ENCODE data around the gene CRABP1.

DNA sequence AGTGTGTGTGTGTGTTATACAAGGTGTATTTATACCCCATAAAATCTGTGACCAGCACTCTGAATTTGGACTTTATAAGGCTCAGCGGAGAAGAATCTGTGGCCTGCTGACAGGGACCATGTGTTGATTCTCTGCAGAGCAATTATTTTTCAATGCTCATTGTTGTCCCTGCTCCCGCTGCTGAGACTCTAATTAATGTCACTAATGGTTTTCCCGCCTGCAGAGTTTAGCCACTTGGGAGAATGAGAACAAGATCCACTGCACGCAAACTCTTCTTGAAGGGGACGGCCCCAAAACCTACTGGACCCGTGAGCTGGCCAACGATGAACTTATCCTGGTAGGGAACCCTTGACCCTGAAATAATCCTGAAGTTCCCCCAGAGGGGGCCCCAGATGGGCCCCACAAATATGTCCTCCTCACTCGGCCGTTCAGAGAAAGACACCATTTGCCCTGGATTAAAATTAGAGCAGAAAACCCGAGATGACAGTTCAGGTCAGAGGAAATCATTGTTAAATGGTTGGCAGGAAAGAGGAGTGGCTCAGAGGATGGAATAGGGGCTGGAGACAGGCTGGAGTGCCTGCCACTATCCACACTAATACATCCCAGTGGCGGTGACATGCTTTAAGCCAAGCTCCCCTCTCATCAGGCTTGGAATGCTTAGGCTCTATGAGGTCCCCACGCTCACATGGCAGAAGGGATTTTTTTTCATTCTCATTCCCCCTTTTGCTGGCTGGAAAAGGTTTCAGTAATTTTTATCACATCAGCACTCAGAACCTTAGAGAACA lies 3.3 kb downstream of the CRABP1 start:
- no peak for TF ChIP-seq EP300 (IDR thresholded peaks at IDR 0.05)
- TF ChIP-seq, protein P1, sequence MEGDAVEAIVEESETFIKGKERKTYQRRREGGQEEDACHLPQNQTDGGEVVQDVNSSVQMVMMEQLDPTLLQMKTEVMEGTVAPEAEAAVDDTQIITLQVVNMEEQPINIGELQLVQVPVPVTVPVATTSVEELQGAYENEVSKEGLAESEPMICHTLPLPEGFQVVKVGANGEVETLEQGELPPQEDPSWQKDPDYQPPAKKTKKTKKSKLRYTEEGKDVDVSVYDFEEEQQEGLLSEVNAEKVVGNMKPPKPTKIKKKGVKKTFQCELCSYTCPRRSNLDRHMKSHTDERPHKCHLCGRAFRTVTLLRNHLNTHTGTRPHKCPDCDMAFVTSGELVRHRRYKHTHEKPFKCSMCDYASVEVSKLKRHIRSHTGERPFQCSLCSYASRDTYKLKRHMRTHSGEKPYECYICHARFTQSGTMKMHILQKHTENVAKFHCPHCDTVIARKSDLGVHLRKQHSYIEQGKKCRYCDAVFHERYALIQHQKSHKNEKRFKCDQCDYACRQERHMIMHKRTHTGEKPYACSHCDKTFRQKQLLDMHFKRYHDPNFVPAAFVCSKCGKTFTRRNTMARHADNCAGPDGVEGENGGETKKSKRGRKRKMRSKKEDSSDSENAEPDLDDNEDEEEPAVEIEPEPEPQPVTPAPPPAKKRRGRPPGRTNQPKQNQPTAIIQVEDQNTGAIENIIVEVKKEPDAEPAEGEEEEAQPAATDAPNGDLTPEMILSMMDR (IDR thresholded peaks at IDR 0.05), result no peak
